ENCODE results near the gene KIAA1328. TPM values are rescaled to one million over a fixed set of nuclear protein-coding genes. Genes with fewer than 3 reads are reported as not detected.
A peak's percentile ranks its signal among the peaks of the same experiment; 100 is the strongest.
"Not testable (repeated sequence)": the region's sequence is repeated elsewhere in the genome, so short reads cannot be mapped to it uniquely, and the experiment has no call there.

The KIAA1328 gene
- polyA plus RNA-seq, 6 donors from 2014 or later = 11.6 to 19.9 (median 14.9) TPM

DNA sequence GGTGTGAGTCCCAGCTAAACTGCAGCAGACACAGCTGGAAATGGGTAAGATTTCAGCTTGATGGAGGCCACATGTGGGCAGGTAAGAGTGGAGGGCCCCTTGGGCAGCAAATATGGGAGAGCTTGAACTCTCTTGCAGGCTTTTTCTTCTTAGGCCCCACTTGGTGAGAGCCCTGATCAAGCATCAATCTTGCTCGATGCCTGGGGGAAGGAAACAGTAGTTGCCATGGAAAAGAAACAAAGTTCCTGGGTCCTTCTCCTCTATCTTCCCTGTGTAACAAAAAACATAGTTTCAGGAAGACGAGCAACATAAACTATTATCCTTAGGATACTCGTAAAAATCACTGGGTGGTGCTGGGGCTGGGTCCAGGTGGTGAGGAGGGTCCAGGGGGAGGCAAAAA is 42.9 kb downstream of the KIAA1328 start:
- DNase-seq = no peak
- H3K4me3 Mint-ChIP-seq = peak overlapping the region in 1 of 8 donors; percentile 67
- H3K4me1 Mint-ChIP-seq = peaks cover 10 to 21% (median 11%) of the 10 kb centered on the region in 3 donors
- ATAC-seq (ENCODE audit: low read depth in 2 of 2) = no peak
- no peaks in the 10 kb centered on the region for H3K27me3 Mint-ChIP-seq
- H3K36me3 Mint-ChIP-seq = peaks cover 12 to 13% of the 10 kb centered on the region in 2 donors
- peak overlapping the region in 5 of 6 donors; percentile 5 to 47 (median 23) for H3K27ac Mint-ChIP-seq
- H3K9me3 Mint-ChIP-seq = peaks cover 0 to 20% (median 11%) of the 10 kb centered on the region in 7 donors

DNA sequence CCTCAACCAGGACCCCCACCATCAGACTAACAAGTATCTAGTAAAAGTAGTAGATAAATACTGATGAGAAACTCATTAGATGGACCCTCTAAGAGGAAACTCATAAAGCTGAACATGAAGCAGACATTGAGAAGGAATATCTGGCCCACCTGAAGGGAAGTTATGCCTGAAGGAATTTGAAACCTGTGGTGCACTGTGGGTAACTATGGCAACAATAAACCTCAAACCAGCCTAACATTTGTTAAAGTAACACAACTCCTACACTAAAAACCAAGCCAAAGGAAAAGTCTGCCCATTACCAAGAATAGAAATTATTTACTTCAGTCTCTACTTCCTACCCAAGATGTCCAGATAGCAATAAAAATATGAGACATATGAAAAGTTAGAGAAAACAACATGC is 43.4 kb downstream of the KIAA1328 start:
- H3K4me3 Mint-ChIP-seq = no peak overlapping the region
- peaks cover 0 to 20% (median 11%) of the 10 kb centered on the region in 7 donors for H3K9me3 Mint-ChIP-seq
- peak overlapping the region in 4 of 6 donors; percentile 5 to 47 (median 20) for H3K27ac Mint-ChIP-seq
- H3K4me1 Mint-ChIP-seq = peaks cover 10 to 21% (median 11%) of the 10 kb centered on the region in 3 donors
- ATAC-seq (ENCODE audit: low read depth in 2 of 2) (no peak), DNase-seq (no peak)
- H3K27me3 Mint-ChIP-seq = no peaks in the 10 kb centered on the region
- H3K36me3 Mint-ChIP-seq = peaks cover 12 to 13% of the 10 kb centered on the region in 2 donors

DNA sequence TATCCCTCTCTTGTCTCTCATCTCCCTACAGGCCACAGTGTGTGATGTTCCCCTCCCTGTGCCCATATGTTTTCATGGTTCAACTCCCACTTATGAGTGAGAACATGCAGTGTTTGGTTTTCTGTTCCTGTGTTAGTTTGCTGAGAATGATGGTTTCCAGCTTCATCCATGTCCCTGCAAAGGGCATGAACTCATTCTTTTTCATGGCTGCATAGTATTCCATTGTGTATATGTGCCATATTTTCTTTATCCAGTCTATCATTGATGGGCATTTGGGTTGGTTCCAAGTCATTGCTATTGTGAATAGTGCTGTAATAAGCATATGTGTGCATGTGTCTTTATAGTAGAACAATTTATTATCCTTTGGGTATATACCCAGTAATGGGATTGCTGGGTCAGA is 44.9 kb downstream of the KIAA1328 start:
- Mint-ChIP-seq H3K36me3 (peaks cover 13 to 20% of the 10 kb centered on the region in 2 donors), H3K4me1 (peaks cover 10 to 22% (median 11%) of the 10 kb centered on the region in 3 donors), H3K9me3 (peaks cover 0 to 23% (median 11%) of the 10 kb centered on the region in 7 donors)
- H3K4me3 Mint-ChIP-seq; DNase-seq; H3K27me3 Mint-ChIP-seq; H3K27ac Mint-ChIP-seq; ATAC-seq (ENCODE audit: low read depth in 2 of 2): not testable (repeated sequence)

DNA sequence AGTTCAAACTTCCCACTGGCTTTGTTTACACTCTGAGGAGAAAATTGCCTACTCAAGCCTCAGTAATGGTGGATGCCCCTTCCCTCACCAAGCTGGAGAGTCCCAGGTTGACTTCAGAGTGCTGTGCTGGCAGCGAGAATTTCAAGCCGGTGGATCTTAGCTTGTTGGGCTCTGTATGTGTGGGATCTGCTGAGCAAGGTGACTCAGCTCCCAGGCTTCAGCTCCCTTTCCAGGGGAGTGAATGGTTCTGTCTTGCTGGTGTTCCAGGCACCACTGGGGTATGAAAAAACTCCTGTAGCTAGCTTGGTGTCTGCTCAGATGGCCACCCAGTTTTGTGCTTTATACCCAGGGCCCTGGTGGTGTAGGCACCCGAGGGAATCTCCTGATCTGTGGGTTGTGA is 50.9 kb downstream of the KIAA1328 start:
- Mint-ChIP-seq H3K9me3 (peaks cover 0 to 11% (median 5%) of the 10 kb centered on the region in 7 donors), H3K36me3 (peaks cover 0 to 24% of the 10 kb centered on the region in 2 donors), H3K4me1 (peaks cover 0 to 18% (median 3%) of the 10 kb centered on the region in 3 donors)
- H3K4me3 Mint-ChIP-seq; DNase-seq; ATAC-seq (ENCODE audit: low read depth in 2 of 2); H3K27me3 Mint-ChIP-seq; H3K27ac Mint-ChIP-seq: not testable (repeated sequence)

DNA sequence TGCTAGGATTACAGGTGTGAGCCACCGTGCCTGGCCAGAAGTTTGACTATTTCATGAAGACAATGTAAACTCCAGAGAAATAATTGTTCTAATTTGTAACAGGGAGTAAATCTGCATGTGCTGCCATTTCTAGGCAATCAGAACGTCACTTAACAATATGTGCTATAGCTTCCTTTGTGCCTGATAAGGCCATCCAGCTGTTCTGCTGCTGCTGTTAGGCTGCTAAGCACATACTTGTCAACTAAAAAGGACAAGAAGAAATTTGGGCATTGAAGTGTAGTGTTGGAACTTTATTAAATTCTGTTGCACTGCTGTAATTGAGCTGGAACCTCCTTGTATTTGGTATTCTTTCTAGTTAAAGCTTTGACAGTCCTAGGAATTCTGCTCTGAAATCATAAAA is 57.1 kb downstream of the KIAA1328 start:
- no peaks in the 10 kb centered on the region for H3K27me3 Mint-ChIP-seq
- peaks cover 4 to 5% (median 5%) of the 10 kb centered on the region in 3 donors for H3K4me1 Mint-ChIP-seq
- peaks cover 0 to 19% of the 10 kb centered on the region in 2 donors for H3K36me3 Mint-ChIP-seq
- DNase-seq = no peak
- no peak overlapping the region for H3K4me3 Mint-ChIP-seq
- no peaks in the 10 kb centered on the region for H3K9me3 Mint-ChIP-seq
- no peak overlapping the region for H3K27ac Mint-ChIP-seq
- no peak for ATAC-seq (ENCODE audit: low read depth in 2 of 2)

DNA sequence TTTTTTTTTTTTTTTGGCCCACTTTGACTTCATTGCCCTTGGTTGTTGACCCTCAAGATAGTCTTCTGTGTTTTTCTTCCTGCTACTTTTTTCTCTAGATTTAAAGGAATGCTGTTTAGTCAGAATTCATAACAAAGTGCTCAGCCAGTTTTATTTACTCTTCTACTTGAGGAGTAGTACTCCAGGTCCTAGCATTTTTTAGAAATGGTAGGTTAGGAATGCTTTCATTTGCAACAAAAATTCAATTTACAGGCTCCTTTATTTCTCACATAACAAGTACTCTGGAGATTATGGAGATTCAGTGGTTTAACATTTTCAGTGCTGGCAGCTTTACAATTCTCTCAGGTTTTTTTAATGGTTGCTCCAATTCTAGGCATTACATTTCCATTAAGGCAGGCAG is 58.2 kb downstream of the KIAA1328 start:
- Mint-ChIP-seq H3K27me3 (no peaks in the 10 kb centered on the region), H3K36me3 (peaks cover 0 to 21% of the 10 kb centered on the region in 2 donors), H3K4me1 (peaks cover 0 to 5% (median 4%) of the 10 kb centered on the region in 3 donors), H3K4me3 (no peak overlapping the region), H3K27ac (no peak overlapping the region), H3K9me3 (no peaks in the 10 kb centered on the region)
- DNase-seq (no peak), ATAC-seq (ENCODE audit: low read depth in 2 of 2) (no peak)

DNA sequence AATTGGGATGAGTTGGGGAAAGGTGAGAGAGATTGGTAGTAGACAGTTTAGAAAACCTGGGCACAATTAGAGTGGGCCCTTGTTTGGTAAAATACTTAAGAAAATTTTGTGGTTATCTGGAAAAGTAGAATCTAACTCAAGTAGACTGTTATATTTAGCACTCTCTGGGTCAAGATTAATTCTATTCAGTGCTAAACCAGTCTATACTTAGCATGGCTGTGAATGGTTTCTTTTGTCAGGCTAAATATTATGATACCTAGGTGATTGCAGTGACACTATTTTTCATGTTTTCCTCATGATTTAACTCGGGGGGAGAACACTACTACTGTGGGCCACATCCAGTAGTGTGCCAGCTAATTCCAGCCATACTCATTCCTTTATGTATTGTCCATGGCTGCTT is 58.9 kb downstream of the KIAA1328 start:
- peaks cover 0 to 26% of the 10 kb centered on the region in 2 donors for H3K36me3 Mint-ChIP-seq

DNA sequence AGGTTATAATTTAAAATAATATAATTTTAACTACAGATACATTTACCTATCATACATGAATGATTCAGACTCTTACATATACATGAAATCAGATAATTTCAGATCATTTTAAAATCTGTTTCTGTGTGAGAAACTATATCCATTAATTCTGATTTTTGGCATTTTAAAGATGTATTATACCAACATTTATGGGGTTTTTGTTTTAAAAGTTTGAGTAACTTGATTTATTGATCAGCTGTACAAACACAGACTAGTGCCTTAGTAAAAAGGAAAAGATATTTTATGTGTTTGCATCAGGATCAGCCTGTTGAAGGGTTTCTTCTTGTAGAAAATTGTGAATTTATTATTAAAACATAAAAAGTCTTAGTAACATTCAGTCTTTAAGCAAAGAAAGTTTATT is 59.9 kb downstream of the KIAA1328 start:
- H3K4me3 Mint-ChIP-seq = no peak overlapping the region
- ATAC-seq (ENCODE audit: low read depth in 2 of 2) (no peak), DNase-seq (no peak)
- H3K27me3 Mint-ChIP-seq = no peaks in the 10 kb centered on the region
- peaks cover 0 to 5% (median 4%) of the 10 kb centered on the region in 3 donors for H3K4me1 Mint-ChIP-seq
- no peak overlapping the region for H3K27ac Mint-ChIP-seq
- H3K9me3 Mint-ChIP-seq = no peaks in the 10 kb centered on the region
- H3K36me3 Mint-ChIP-seq = peaks cover 0 to 31% of the 10 kb centered on the region in 2 donors

More for the DNA sequence above, 58.9 kb downstream of the KIAA1328 start:
- H3K27me3 Mint-ChIP-seq = no peaks in the 10 kb centered on the region
- H3K27ac Mint-ChIP-seq = no peak overlapping the region
- H3K4me3 Mint-ChIP-seq = no peak overlapping the region
- H3K9me3 Mint-ChIP-seq = no peaks in the 10 kb centered on the region
- DNase-seq (no peak), ATAC-seq (ENCODE audit: low read depth in 2 of 2) (no peak)
- peaks cover 0 to 5% (median 4%) of the 10 kb centered on the region in 3 donors for H3K4me1 Mint-ChIP-seq

DNA sequence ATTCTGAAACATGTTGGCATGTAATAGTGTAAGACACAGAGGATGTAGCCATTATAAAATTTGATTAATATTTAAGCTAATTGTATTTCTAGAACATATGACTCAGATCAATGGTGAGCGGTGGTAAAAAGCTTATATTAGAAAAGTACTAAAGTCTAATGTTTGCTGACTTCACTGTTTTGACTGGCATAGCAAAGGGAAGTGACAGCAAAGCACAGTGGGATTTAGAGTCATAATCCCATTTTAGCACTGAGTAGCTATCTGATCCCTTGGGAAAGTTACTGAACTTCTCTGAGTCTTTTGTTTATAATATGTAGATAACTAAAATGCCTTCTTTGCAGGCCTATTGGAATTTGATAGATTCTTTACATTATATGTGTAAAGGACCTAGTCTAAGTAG is 60.4 kb downstream of the KIAA1328 start:
- Mint-ChIP-seq H3K27me3 (no peaks in the 10 kb centered on the region), H3K4me3 (no peak overlapping the region), H3K9me3 (no peaks in the 10 kb centered on the region), H3K4me1 (peaks cover 0 to 5% (median 4%) of the 10 kb centered on the region in 3 donors), H3K36me3 (peaks cover 0 to 32% of the 10 kb centered on the region in 2 donors), H3K27ac (no peak overlapping the region)
- DNase-seq = no peak
- no peak for ATAC-seq (ENCODE audit: low read depth in 2 of 2)

DNA sequence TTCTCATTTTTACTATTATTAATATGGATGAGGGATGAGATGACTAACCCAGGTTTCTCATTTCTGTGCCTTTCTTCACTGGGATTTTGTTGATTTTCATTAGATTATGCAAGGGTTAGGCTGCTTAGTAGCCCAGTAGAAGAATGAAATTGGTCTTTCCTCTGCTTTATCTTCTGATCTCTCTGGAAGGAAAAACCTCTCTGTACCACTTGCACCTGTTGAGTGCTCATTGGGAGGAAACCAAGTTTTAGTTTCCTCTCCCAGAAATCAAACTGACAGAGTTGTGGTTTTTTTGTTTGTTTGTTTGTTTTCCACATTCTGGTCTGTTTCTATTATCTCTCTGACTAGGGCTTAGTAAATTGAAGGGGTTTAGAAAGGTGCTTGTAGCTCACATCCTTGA is 60.8 kb downstream of the KIAA1328 start:
- ATAC-seq (ENCODE audit: low read depth in 2 of 2) = no peak
- no peak for DNase-seq
- Mint-ChIP-seq H3K9me3 (no peaks in the 10 kb centered on the region), H3K27me3 (no peaks in the 10 kb centered on the region), H3K27ac (no peak overlapping the region), H3K4me1 (peaks cover 0 to 5% (median 4%) of the 10 kb centered on the region in 3 donors), H3K4me3 (no peak overlapping the region), H3K36me3 (peaks cover 0 to 32% of the 10 kb centered on the region in 2 donors)

DNA sequence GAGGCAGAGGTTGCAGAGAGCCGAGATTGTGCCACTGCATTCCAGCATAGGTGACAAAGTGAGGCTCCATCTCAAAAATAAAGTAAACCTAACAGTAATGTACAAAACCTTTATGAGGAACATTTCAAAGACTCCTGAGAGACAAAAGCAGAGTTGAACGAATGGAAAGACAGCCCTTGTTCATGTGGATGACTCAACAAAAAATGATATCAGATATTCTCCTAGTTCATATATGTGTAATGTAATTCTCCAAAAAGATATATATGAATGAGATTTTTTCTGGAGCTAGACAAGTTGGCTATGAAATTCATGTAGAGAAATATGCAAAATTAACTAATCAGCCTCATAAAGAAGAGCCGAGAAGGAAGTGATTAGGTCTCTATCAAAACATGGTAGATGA is 61.7 kb downstream of the KIAA1328 start:
- DNase-seq (no peak), ATAC-seq (ENCODE audit: low read depth in 2 of 2) (no peak)
- peaks cover 0 to 36% of the 10 kb centered on the region in 2 donors for H3K36me3 Mint-ChIP-seq
- no peak overlapping the region for H3K4me3 Mint-ChIP-seq
- no peaks in the 10 kb centered on the region for H3K27me3 Mint-ChIP-seq
- H3K9me3 Mint-ChIP-seq = no peaks in the 10 kb centered on the region
- no peak overlapping the region for H3K27ac Mint-ChIP-seq
- H3K4me1 Mint-ChIP-seq = peaks cover 0 to 5% (median 4%) of the 10 kb centered on the region in 3 donors

DNA sequence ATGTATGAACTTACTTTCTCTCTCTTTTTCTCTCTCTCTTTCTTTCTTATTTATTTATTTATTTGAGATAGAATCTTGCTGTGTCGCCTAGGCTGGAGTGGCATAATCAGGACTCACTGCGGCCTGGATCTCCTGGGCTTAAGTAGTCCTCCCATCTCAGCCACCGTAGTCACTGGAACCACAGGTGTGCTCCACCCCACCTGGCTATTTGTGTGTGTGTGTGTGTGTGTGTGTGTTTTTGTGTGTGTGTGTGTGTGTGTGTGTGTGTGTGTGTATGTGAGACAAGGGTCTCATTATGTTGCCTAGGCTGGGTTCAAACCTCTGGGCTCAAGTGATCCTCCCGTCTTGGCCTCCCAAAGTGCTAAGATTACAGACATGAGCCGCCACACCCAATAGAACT is 64.3 kb downstream of the KIAA1328 start:
- Mint-ChIP-seq H3K4me1 (peaks cover 0 to 5% (median 4%) of the 10 kb centered on the region in 3 donors), H3K27ac (no peak overlapping the region)
- no peak for ATAC-seq (ENCODE audit: low read depth in 2 of 2)

DNA sequence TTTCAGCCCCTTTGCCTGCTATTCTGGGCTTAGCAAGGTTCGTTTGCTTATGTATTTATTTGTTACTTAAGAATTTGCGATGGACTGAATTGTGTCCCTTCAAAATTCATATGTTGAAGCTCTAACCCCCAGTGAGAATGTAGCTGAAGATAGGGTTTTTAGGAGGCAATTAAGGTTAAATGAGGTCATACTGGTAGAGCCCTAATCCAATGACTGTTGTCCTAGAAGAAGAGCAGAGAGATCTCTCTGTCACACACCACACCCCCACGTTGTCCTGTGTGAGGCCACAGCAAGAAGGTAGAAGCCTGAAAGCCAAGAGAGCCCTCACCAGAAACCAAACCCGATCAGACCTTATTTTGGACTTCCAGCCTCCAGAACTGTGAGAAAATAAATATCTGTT is 66.7 kb downstream of the KIAA1328 start:
- Mint-ChIP-seq H3K4me3 (no peak overlapping the region), H3K9me3 (peaks cover 0 to 17% (median 6%) of the 10 kb centered on the region in 7 donors), H3K27me3 (no peaks in the 10 kb centered on the region), H3K27ac (no peak overlapping the region), H3K4me1 (no peaks in the 10 kb centered on the region), H3K36me3 (peaks cover 0 to 37% of the 10 kb centered on the region in 2 donors)
- ATAC-seq (ENCODE audit: low read depth in 2 of 2) (no peak), DNase-seq (no peak)

More for the DNA sequence above, 64.3 kb downstream of the KIAA1328 start:
- Mint-ChIP-seq H3K36me3 (peaks cover 0 to 26% of the 10 kb centered on the region in 2 donors), H3K9me3 (no peaks in the 10 kb centered on the region), H3K4me3 (no peak overlapping the region), H3K27me3 (no peaks in the 10 kb centered on the region)
- DNase-seq = no peak

DNA sequence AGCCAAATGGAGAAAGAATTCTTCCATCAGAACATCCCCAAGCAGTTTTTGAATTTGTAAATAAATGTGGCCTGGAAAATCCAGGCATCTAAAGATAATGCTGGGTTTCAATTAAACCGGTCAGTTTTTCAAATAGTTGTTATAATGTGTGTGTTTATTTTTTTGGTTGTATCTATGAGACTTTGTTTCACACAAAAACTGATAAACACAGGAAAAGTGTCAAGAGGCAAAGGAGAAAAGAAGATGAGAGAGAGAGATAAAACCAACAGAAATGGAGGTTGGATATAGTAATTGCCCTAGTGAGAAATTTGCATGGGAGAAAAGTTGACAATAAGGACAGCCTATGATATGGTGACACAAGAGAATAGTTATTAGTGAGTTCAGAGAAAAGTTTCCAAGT is 68.3 kb downstream of the KIAA1328 start:
- no peak overlapping the region for H3K4me3 Mint-ChIP-seq
- no peaks in the 10 kb centered on the region for H3K4me1 Mint-ChIP-seq
- H3K9me3 Mint-ChIP-seq = peaks cover 0 to 17% (median 6%) of the 10 kb centered on the region in 7 donors
- H3K36me3 Mint-ChIP-seq = peaks cover 0 to 34% of the 10 kb centered on the region in 2 donors
- no peak overlapping the region for H3K27ac Mint-ChIP-seq
- no peak for ATAC-seq (ENCODE audit: low read depth in 2 of 2)
- H3K27me3 Mint-ChIP-seq = no peaks in the 10 kb centered on the region
- no peak for DNase-seq

All from naive B cell (primary cell).